AG04450 (cell line): ENCODE data around the gene OR6A2. TPM values are rescaled to one million over a fixed set of nuclear protein-coding genes. Genes with fewer than 3 reads are reported as not detected.

ENCODE experiments used
- CTCF ChIA-PET: fragments of 300-600, 350-600 bp; formaldehyde crosslinking; extraction: SDS; loops from one replicate; lab custom pipeline; 2022; ENCODE audit warnings: antibody characterized with exemption, inconsistent platforms; lab: Charles Lee
- POLR2A ChIA-PET: fragments of 350-600 bp; formaldehyde crosslinking; extraction: SDS; loops from one replicate; lab custom pipeline; 2021; ENCODE audit warnings: antibody characterized with exemption, inconsistent platforms; lab: Yijun Ruan, JAX
- DNase-seq: peaks from one replicate; pipeline ENCODE4 v3.0.0-alpha.2; 2011; ENCODE audit warnings: low read depth, low spot score
- H3K27ac ChIP-seq: one replicate; pipeline ENCODE4 v1.5.1; 2012; ENCODE audit warnings: low read depth, low read length, control low read depth
- H3K27me3 ChIP-seq: one replicate; pipeline ENCODE4 v1.6.0; 2012; ENCODE audit warnings: low read length; ENCODE audit not compliant: control insufficient read depth, insufficient read depth
- H3K4me3 ChIP-seq: 2 replicates; pipeline ENCODE4 v1.5.1; 2011; ENCODE audit warnings: mild to moderate bottlenecking, low read depth, low read length, control low read depth
- H3K9me3 ChIP-seq: 2 replicates; pipeline ENCODE4 v1.5.1; 2012; ENCODE audit warnings: low read length; ENCODE audit not compliant: control insufficient read depth, insufficient read depth
- polyA plus RNA-seq: library from polyadenylated mRNA; depleted of rRNA; stranded (reverse); fragments of >200 nt; gene quantifications from 2 replicates; pipeline ENCODE4 v1.2.3, GENCODE V29; 2011; rRNA removed
- TF ChIP-seq, protein P1 (sequence below): IDR thresholded peaks from 2 replicates; pipeline ENCODE4 v1.5.1; 2011; ENCODE audit warnings: low read depth, low read length, control low read depth, inconsistent platforms

OR6A2 gene
- polyA plus RNA-seq, 1 experiment, result 0.02 TPM

- no peak for DNase-seq
- Histone ChIP-seq H3K9me3 (no peaks in the 10 kb centered on the region), H3K4me3 (no peak overlapping the region), H3K27ac (no peak overlapping the region), H3K27me3 (peaks cover 8% of the 10 kb centered on the region)
- ChIA-PET CTCF (interaction anchor here (1.4 to 2.1 kb wide), 2 partner anchors 12 to 14 kb away, joined by 11 to 12 read pairs; no protein-coding TSS in a partner anchor), POLR2A (no interaction called here)
- TF ChIP-seq, protein P1, sequence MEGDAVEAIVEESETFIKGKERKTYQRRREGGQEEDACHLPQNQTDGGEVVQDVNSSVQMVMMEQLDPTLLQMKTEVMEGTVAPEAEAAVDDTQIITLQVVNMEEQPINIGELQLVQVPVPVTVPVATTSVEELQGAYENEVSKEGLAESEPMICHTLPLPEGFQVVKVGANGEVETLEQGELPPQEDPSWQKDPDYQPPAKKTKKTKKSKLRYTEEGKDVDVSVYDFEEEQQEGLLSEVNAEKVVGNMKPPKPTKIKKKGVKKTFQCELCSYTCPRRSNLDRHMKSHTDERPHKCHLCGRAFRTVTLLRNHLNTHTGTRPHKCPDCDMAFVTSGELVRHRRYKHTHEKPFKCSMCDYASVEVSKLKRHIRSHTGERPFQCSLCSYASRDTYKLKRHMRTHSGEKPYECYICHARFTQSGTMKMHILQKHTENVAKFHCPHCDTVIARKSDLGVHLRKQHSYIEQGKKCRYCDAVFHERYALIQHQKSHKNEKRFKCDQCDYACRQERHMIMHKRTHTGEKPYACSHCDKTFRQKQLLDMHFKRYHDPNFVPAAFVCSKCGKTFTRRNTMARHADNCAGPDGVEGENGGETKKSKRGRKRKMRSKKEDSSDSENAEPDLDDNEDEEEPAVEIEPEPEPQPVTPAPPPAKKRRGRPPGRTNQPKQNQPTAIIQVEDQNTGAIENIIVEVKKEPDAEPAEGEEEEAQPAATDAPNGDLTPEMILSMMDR, result no peak
These were observed 57.2 kb downstream of the OR6A2 start for GRCh38 chr11:6742260-6742659.

Other genes starting within 250 kb of the OR6A2 start
- 13.7 and 16.3 TPM in 2 replicates for gene RRP8, start 196.1 kb downstream of the OR6A2 start, polyA plus RNA-seq
- gene ILK, start 195.9 kb downstream of the OR6A2 start, polyA plus RNA-seq, result 362 and 417 TPM in 2 replicates
- 170 and 215 TPM in 2 replicates for gene TAF10, start 187.5 kb downstream of the OR6A2 start, polyA plus RNA-seq
- 128 and 152 TPM in 2 replicates for gene TPP1, start 180.3 kb downstream of the OR6A2 start, polyA plus RNA-seq
- 8.7 and 11.2 TPM in 2 replicates for gene DCHS1, start 143.9 kb downstream of the OR6A2 start, polyA plus RNA-seq
- gene MRPL17, start 116.3 kb downstream of the OR6A2 start, polyA plus RNA-seq, result 63.3 and 69.1 TPM in 2 replicates
- gene OR2AG2, start 27.7 kb downstream of the OR6A2 start, polyA plus RNA-seq, result 0.11 and 0.19 TPM in 2 replicates
- gene OR2AG1, start 16.7 kb downstream of the OR6A2 start, polyA plus RNA-seq, result not detected in 2 replicates
- not detected in 2 replicates for gene OR10A5, start 46.0 kb upstream of the OR6A2 start, polyA plus RNA-seq
- not detected in 2 replicates for gene OR10A2, start 63.4 kb upstream of the OR6A2 start, polyA plus RNA-seq
- gene OR10A4, start 76.9 kb upstream of the OR6A2 start, polyA plus RNA-seq, result not detected in 2 replicates
- 0.09 TPM in 1 of 2 replicates, not detected in the other for gene OR2D2, start 92.8 kb upstream of the OR6A2 start, polyA plus RNA-seq
- gene OR2D3, start 121.3 kb upstream of the OR6A2 start, polyA plus RNA-seq, result not detected in 2 replicates
- gene ZNF215, start 126.7 kb upstream of the OR6A2 start, polyA plus RNA-seq, result 2.7 and 4.1 TPM in 2 replicates
- 1.9 and 3.4 TPM in 2 replicates for gene ZNF214, start 220.7 kb upstream of the OR6A2 start, polyA plus RNA-seq
- gene NLRP14, start 220.8 kb upstream of the OR6A2 start, polyA plus RNA-seq, result 0.02 and 0.06 TPM in 2 replicates